ENCODE measurements around the gene PSPN.
A peak's percentile ranks its signal among the peaks of the same experiment; 100 is the strongest.
"Not testable (repeated sequence)": the region's sequence is repeated elsewhere in the genome, so short reads cannot be mapped to it uniquely, and the experiment has no call there.

Gene PSPN

DNA sequence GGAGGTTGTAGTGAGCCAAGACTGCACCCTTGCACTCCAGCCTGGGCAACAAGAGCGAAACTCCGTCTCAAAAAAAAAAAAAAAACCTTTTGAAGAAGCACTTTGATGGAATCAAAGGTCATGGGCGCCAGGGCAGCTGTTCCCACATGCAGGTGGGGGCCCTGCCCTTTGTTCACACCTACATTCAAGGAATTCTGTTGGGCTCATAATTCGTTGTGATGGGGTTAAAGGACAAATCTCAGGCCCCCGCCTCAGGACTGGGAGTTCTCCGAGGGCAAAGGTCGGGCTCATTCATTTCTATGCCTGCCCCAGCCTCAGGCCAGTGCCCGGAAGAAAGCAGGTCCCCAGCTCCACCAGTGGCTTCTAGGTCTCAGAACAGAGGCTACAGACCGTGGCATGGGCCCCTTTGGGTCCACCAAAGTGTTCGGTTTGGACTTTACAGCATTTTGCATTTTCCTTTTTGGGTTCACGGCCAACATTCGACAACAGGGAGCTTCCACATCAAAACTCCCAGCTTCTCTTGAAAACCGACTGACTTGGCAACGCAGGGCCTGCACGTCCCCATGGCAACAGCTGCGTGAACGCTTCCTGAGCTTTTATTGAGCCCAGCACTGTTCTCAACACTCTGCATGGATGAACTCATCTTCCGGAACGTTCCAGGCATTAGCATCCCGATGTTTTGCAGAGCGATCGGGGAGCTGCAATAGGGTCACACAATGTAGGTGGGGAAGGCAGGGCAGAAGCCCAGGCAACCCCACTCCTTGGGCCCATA lies 27.3 kb upstream of the PSPN start:
- TF ChIP-seq, protein P1, sequence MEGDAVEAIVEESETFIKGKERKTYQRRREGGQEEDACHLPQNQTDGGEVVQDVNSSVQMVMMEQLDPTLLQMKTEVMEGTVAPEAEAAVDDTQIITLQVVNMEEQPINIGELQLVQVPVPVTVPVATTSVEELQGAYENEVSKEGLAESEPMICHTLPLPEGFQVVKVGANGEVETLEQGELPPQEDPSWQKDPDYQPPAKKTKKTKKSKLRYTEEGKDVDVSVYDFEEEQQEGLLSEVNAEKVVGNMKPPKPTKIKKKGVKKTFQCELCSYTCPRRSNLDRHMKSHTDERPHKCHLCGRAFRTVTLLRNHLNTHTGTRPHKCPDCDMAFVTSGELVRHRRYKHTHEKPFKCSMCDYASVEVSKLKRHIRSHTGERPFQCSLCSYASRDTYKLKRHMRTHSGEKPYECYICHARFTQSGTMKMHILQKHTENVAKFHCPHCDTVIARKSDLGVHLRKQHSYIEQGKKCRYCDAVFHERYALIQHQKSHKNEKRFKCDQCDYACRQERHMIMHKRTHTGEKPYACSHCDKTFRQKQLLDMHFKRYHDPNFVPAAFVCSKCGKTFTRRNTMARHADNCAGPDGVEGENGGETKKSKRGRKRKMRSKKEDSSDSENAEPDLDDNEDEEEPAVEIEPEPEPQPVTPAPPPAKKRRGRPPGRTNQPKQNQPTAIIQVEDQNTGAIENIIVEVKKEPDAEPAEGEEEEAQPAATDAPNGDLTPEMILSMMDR (IDR thresholded peaks at IDR 0.05; ENCODE audit: low read depth, low read length), result no peak
- H3K4me3 ChIP-seq (ENCODE audit: low read depth, low read length), result no peak overlapping the region
- DNase-seq (ENCODE audit: low read depth, low spot score), result peak; percentile 72
- in situ Hi-C loops (cut with HindIII; ENCODE audit: low sequenced_read_pairs), result no loop called here

DNA sequence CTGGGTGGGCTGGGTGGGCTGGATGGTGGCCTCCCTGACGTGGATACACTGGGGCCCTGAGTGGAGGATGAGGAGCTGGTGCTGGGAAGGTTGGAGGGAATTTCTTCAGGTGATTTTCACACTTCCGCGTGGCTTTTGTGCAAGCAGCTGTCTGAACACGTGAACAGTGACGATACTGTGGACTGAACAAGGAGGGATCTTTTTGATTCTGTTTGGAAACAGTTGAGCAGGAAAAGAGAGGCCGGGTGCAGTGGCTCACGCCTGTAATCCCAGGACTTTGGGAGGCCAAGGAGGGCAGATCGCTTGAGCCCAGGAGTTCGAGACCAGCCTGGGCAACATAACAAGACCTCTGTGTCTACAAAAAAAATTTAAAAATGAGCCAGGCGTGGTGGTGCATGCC lies 26.3 kb upstream of the PSPN start:
- in situ Hi-C loops (cut with HindIII; ENCODE audit: low sequenced_read_pairs), result no loop called here
- no peak overlapping the region for H3K4me3 ChIP-seq (ENCODE audit: low read depth, low read length)
- TF ChIP-seq, protein P1 (IDR thresholded peaks at IDR 0.05; ENCODE audit: low read depth, low read length), result no peak
- DNase-seq (ENCODE audit: low read depth, low spot score), result no peak

DNA sequence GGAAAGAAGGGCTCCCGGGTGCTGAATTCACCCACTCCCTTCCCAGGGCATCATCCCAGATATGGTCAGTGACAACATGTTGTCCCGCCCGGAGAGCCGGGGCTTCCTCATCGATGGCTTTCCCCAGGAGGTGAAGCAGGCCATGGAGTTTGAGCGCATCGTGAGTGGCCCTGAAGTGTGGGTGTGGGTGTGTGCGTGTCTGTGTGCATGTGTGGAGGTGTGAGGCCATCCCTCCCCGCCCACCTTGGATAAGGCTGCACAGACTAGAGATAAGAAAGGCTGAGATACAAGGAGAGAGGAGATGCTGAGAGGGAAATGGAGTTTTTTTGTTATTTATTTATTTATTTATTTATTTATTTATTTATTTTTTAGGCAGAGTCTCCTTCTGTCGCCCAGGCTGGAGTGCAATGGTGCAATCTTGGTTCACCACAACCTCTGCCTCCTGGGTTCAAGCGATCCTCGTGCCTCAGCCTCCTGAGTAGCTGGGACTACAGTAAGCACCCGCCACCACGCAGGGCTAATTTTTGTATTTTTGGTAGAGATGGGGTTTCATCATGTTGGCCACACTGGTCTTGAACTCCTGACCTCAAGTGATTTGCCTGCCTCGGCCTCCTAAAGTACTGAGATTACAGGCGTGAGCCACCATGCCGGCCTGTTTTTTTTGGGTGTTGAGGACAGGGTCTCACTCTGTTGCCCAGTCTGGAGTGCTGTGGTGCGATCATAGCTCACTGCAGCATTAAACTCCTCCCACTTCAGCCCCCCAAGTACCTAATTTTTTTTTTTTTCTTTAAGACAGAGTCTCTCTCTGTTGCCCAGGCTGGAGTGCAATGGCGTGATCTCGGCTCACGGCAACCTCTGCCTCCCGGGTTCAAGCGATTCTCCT lies 24.6 kb upstream of the PSPN start:
- in situ Hi-C loops (cut with HindIII; ENCODE audit: low sequenced_read_pairs); DNase-seq (ENCODE audit: low read depth, low spot score); H3K4me3 ChIP-seq (ENCODE audit: low read depth, low read length): not testable (repeated sequence)

DNA sequence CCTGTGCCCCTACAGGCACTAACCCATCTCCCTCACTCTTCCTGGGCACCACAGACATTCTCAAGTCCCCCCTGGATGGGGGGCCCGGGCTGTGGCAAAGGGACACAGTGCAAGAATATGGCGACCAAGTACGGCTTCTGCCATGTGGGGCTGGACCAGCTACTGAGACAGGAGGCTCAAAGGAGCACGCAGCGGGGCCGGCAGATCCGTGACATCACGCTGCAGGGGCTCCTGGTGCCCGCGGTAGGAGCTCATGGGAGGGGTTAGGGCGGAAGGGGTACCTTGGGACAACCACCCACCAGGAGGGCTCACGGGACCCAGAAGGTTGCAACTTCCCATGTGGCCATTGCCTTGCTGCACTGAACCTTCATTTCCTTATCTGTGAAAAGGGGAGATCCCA lies 20.6 kb upstream of the PSPN start:
- H3K4me3 ChIP-seq (ENCODE audit: low read depth, low read length), result no peak overlapping the region
- in situ Hi-C loops (cut with HindIII; ENCODE audit: low sequenced_read_pairs), result no loop called here
- TF ChIP-seq, protein P1 (IDR thresholded peaks at IDR 0.05; ENCODE audit: low read depth, low read length), result no peak
- no peak for DNase-seq (ENCODE audit: low read depth, low spot score)

DNA sequence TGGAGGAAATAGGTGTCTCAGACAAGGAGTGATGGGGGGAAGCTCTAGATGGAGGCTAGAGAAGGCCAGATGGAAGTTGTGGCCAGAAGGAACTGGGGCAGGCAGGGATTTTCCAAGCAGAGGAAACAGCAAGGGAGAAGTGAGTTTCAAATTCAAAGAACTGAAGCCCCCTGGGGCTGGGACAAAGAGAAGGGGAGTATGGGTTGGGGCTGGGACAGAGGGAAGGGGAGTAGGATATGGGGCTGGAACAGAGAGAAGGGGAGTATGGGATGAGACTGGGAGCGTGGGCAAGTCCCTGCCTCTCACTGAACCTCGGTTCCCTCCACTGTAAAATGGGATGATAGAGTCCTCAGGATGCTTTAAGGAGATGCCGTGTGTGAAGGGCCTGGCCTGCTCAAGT lies 19.1 kb upstream of the PSPN start:
- no peak overlapping the region for H3K4me3 ChIP-seq (ENCODE audit: low read depth, low read length)
- no peak for DNase-seq (ENCODE audit: low read depth, low spot score)
- in situ Hi-C loops (cut with HindIII; ENCODE audit: low sequenced_read_pairs), result no loop called here
- TF ChIP-seq, protein P1 (IDR thresholded peaks at IDR 0.05; ENCODE audit: low read depth, low read length), result no peak

DNA sequence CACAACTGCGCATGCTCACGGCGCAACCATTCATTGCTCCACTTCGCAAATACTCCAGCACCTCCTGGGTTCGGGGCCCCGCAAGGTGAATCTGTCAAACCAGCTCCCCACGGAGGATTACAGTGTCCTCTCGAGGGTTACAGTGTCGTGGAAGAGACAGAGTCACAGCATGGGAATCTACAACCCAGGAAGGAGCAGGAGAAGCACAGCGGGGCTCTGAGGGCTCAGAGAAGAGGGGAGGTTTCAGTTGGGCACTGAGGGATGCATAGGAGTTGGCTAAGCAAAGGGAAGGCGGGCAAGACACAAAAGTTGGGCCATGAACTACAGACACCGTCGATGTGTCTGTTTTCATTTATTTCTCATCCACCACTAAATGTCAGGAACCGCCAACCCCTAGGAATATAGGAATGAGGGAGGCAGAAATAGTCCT lies 18.3 kb upstream of the PSPN start:
- H3K4me3 ChIP-seq (ENCODE audit: low read depth, low read length), result peak overlapping the region; percentile 74
- TF ChIP-seq, protein P1 (IDR thresholded peaks at IDR 0.05; ENCODE audit: low read depth, low read length), result no peak
- in situ Hi-C loops (cut with HindIII; ENCODE audit: low sequenced_read_pairs), result no loop called here
- DNase-seq (ENCODE audit: low read depth, low spot score), result no peak

Data from astrocyte of the spinal cord (primary cell).